SH-SY5Y (cell line): ENCODE results near the gene RGS7.

Experiments
- GATA2 ChIP-seq: IDR thresholded peaks from 2 replicates; pipeline ENCODE4 v1.6.1; 2011; ENCODE audit warnings: mild to moderate bottlenecking, low read depth, low read length
- GATA3 ChIP-seq: IDR thresholded peaks from 2 replicates; pipeline ENCODE4 v1.6.1; 2011; ENCODE audit warnings: low read depth, mild to moderate bottlenecking, low read length, moderate library complexity

Gene RGS7

GRCh38 chr1:241356187-241356518 lies 852 bp downstream of the RGS7 start:
- TF ChIP-seq GATA3 (no peak), GATA2 (no peak)

GRCh38 chr1:241355311-241356010 lies 1.5 kb downstream of the RGS7 start:
- TF ChIP-seq GATA3 = no peak
- TF ChIP-seq GATA2 = no peak

GRCh38 chr1:241352401-241352800 lies 4.6 kb downstream of the RGS7 start:
- no peak for TF ChIP-seq GATA2
- TF ChIP-seq GATA3 = no peak

GRCh38 chr1:241351841-241352240 lies 5.2 kb downstream of the RGS7 start:
- no peak for TF ChIP-seq GATA3
- TF ChIP-seq GATA2 = no peak

- TF ChIP-seq GATA3 = no peak
- TF ChIP-seq GATA2 = no peak
These were observed 13.0 kb downstream of the RGS7 start for GRCh38 chr1:241343956-241344355.

- no peak for TF ChIP-seq GATA3
- TF ChIP-seq GATA2 = no peak
These were observed 20.7 kb downstream of the RGS7 start for GRCh38 chr1:241336335-241336734.

GRCh38 chr1:241332987-241333386 lies 24.0 kb downstream of the RGS7 start:
- TF ChIP-seq GATA2 = no peak
- TF ChIP-seq GATA3 = no peak

GRCh38 chr1:241332037-241332409 lies 25.0 kb downstream of the RGS7 start:
- TF ChIP-seq GATA3 (no peak), GATA2 (no peak)

- TF ChIP-seq GATA2 (no peak), GATA3 (no peak)
These were observed 25.5 kb downstream of the RGS7 start for GRCh38 chr1:241331328-241332036.

GRCh38 chr1:241330619-241331327 lies 26.2 kb downstream of the RGS7 start:
- TF ChIP-seq GATA2 = no peak
- no peak for TF ChIP-seq GATA3

GRCh38 chr1:241325456-241325855 lies 31.5 kb downstream of the RGS7 start:
- TF ChIP-seq GATA2 = no peak
- TF ChIP-seq GATA3 = no peak

GRCh38 chr1:241323514-241324195 lies 33.4 kb downstream of the RGS7 start:
- TF ChIP-seq GATA2 = peak; percentile 50; the same call in 1 of the 2 replicates
- TF ChIP-seq GATA3 = no peak

- TF ChIP-seq GATA2 = no peak
- TF ChIP-seq GATA3 = no peak
These were observed 39.3 kb downstream of the RGS7 start for GRCh38 chr1:241317676-241318075.

GRCh38 chr1:241316372-241316771 lies 40.6 kb downstream of the RGS7 start:
- no peak for TF ChIP-seq GATA3
- TF ChIP-seq GATA2 = no peak

GRCh38 chr1:241311056-241311746 lies 45.8 kb downstream of the RGS7 start:
- TF ChIP-seq GATA2 = no peak
- no peak for TF ChIP-seq GATA3
